NCI-H2196 (cell line): Measurements from ENCODE around the gene CUBN.

Experiments
- DNase-seq: peaks from one replicate; lab custom pipeline; 2025; ENCODE audit not compliant: unreplicated experiment; lab: John Stamatoyannopoulos, UW

Gene CUBN

DNA sequence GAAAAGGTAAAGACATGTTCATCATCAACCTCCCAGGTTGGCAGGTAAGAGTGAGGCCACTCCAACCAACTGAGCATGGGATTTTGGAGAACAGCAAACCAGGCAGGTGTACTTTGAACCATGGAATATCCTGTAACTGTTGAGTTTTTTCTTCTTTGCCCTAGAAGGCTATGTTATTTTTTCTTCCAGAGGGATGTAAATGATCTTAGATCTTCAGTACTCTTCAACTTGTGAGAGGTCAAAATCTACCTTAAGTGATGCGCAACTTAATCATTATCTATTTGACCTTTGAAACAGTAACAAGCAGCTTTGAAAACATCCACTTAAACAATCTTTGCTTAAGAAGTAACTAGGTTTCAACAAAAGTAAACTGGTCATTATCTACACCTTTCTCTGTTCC is at the start of gene CUBN:
TSS of gene CUBN (minus strand) at position 71 of the 400 bp plus-strand sequence. CDS start at position 25, 46 bp downstream.
- no peak for DNase-seq

DNA sequence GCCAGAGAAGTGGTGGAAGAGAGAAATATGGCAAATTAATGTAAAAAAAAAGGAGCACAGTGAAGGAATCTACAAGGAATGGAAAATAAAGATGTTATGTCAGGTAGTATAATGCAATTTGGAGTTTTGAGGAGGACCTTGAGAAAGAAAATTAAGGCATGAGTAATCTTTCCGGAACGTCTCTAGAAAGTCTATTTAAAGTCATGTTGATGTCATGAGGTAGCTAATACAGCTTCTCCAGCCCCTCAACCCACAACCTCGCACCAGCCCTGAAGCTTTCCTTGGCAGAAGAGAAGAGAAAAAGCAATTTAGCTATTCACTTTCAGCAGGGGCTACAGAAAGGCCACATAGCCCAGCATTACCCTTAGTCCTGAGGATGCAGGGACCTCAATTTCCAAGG is 49.4 kb upstream of the CUBN start:
- no peak for DNase-seq

DNA sequence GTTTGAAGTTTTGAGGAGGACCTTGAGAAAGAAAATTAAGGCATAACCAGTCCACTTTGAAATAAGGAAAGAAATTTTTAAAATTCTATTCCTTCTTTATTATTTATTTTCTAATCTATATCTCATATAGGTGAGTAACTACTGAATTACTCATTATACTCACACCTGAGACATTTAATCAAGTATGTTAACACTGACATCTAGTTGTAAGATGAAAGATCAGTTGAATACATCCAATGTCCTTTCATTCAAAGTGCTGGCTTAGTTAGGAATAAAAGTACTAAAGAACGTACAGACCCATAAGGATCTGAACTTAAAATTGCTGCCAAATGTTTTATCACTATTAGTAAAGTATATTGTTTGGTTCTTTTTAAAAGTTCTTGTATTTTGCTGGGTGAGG is 48.4 kb upstream of the CUBN start:
- DNase-seq, result no peak

DNA sequence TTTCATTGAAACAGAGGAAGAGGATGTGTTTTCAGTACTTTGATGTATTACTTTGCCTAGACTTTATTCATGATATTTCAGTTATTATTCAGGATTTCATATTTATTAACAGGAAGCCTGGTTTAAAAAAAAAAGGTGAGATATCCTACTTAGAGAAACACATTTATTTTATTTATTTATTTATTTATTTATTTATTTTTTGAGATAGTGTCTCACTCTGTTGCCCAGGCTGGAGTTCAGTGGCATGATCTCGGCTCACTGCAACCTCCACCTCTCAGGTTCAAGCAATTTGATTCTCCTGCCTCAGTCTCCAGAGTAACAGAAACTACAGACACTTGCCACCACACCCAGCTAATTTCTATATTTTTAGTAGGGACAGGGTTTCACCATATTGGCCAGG is 47.4 kb upstream of the CUBN start:
- no peak for DNase-seq

DNA sequence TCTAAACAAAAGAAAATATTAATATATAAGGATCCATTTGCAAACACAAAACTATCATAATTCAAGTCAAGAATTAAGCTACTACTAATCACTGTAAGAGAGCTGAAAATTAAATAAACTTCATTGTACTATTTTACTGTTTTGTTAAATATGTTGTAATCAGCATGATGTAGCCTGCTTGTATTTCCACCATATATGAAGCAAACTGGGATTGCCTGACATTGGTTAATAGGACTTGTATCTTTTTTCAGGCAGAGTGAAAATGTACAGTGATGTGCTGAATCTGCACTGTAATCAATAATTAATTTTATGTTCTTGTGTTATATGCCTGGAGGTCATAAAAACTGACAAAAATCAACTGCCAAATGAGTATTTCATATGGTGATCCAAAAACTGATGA is 46.5 kb upstream of the CUBN start:
- no peak for DNase-seq

DNA sequence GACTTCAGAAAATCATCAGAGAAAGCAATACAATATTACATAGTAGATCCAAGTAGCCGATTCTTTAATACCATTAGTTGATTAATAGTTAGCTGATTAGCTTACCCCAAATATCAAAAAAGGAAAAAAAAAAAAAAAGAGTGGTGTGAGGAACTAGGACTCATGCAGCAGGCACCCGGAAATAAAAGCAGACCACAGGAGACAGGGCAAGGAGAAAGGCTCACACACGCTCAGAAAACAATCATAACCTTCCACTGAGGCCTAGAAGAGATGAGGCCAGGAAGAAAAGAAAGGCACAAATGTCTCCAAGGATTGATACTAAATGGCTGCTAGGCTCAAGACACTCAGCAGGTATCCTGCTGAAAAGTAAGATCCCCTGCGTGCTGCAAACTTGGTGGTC is 45.9 kb upstream of the CUBN start:
- no peak for DNase-seq

DNA sequence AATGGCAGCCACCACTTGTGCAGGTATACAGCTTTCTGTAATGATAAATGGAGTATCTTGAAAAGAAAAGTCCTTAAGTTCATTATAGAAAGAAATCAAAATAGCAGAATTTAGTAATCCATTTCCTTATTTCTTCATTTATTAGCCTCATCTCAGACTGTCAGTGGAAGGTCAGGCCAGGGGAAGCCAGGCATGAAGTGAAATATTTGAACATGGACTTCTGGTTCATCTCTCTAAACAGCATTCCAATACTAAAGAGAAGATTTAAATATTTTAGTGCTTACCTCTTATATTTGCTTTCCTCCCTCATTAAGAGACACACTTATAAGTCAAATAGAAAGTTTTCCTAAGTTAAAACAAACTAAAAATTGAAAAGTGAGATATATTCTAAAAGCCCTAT is 45.0 kb upstream of the CUBN start:
- DNase-seq, result no peak

DNA sequence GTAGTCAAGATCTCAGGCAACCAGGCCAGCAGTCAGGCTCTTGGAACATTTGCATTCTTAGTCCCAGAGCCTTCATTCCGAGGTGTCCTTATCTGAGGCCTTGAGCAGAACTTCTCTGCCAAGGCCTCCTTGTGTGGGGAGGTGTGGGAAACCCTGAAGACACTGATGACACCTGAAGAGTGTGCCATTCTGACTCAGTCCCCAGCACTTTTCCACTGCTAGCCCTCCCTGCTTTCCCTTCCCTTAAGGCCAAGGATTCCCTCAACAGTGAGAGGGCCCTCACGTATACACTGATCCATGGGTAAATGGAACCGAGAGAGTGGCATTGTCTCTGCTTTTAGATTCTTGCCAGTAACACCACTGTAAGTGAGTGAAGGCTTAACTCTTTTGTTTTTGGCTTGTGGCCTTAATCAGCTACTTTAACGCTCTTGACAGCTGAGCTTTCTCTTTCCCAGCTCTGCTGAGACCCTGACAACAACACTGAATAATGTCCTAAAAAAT is 41.6 kb upstream of the CUBN start:
- no peak for DNase-seq

DNA sequence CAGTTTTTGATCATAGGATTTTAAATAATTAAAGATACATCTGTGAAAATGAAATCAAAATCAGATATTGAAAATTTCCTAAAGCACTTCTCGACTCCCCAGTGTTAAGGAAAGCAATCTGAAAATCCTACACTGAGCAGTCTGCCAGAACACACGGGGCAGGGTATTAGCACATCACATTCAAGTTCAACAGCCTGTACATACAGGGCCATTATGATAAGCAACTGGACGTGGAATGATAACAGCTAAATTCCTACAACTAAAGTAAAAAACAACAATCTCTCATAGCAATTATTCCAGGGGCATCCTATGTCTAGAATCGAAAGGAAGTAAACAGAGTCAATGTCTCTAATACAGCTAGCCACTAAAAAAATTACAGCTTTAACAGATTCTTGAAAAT is 40.2 kb upstream of the CUBN start:
- no peak for DNase-seq

DNA sequence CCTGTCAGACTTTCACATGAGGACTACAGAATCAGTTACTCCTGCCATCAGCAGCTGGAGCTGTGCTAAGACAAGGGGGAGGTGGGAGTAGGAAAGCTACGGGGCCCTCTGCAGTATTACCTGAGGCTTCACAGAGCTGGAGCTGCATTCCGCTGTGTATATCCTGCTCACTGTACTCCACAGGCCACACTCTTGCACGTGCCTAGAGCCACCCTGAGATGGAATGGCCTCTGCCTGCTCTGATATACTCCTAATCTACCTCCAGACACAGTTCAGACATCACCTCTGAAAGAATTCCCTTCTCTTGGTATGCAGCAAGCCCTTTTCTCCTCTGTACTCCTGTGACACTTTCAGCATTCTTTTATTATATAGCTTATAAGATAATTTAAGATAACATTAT is 37.1 kb upstream of the CUBN start:
- no peak for DNase-seq

DNA sequence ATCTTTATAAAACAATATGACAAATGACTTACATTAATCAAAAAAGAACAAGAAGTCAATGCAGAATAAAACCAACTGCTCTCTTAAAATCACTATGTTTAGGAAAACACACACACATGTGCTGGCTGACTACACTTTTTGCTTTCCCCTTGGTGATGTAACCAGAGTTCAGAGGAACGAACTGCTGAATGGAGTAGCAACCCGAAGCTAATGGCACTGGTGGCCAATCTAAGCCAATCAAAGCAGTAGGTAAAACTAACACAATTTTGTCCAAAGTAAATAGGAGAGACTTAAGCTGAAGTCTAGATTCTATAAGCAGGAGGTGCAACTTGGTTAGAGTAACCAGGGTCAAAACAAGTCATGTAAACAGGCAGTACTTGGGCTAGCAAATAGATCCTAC is 33.2 kb upstream of the CUBN start:
- no peak for DNase-seq

DNA sequence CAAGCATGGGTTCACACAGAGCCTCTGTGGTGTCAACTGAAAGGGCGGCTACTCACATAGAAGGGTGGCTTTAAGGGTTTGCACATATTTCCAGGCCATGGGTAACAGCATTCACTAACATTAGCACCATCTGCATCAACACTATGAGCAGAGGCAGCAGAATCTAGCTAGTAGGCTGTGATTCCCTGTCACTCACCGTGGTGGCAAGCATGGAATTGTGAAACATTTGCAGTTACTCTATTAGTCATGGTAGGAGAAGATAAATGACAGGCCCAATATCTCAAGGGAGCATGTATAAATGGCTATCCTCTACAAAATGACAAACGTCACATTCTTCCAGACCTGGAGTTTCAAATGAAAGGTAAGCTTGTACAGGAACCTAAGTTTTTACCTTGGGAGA is 32.2 kb upstream of the CUBN start:
- DNase-seq, result no peak

DNA sequence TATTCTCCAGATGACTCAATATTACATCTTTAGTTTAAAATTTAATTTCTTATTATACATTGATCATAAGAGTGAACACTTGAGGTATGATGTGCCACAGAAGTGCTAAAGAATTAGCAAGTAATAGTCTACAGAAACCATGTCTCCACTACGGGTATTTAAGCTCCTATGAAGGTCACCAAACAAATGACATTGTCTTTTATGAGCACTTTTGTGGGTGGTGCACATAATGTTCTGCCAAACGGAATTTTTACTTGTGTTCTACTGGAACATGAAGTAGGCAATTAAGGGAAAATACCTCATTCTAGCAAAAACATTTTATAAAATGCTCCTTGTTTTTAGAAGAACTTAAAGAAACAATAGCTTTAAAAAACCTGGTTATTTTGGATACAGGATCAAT is 27.4 kb upstream of the CUBN start:
- no peak for DNase-seq

DNA sequence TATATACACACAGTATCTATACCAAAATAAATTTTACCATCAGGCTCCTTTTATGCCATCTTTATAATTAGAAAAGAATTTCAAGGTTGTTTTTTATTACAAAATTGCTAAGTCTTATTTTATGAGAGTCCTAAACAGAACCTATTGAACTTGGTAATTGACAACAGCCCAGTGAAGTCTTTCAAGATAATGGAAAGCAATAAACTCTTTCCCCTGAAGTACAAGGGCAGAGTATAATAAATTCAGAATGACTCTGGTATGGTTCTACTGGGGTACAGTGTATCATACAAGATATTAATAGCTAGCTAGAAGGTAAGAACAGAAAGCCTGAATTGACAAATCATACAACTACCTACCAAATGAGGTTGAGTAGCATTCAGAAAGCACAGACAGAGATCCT is 26.2 kb upstream of the CUBN start:
- DNase-seq, result no peak

DNA sequence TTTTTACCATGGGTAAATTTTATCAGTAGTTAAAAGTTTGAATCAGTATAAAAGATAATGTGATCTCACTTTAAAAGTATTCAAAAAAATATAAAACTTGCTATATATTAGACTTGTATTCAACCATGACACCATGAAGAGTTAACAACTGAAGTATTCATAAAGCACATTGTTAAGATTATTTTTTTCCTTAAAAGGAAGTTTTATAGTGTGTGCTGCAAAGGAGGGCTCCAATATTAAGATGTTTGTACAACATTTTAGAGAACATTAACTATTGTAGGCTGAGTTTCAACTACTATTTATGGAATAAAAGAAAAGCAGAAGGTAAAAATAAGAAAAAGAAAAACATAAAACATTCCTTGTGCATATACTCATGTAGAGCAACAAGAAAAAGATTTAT is 24.5 kb upstream of the CUBN start:
- DNase-seq, result no peak

DNA sequence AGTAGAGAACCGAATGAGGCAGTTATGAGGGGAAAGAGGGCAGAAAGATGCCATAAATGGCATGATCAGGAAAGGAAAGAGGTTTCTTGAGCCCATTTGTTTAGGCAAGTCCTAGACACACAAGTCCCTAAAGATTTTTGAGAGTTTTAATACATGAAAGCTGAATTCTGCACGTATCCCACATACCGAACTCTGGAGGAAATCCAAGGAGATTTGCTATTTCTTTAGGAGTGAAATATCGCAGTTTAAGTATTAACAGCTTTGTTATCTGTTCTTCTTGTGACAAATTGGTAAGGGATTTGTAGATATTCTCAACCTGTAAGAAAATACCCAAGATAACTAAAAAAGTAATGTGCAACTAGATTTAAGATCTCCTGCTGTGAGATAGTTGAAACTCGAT is 23.7 kb upstream of the CUBN start:
- DNase-seq, result no peak

DNA sequence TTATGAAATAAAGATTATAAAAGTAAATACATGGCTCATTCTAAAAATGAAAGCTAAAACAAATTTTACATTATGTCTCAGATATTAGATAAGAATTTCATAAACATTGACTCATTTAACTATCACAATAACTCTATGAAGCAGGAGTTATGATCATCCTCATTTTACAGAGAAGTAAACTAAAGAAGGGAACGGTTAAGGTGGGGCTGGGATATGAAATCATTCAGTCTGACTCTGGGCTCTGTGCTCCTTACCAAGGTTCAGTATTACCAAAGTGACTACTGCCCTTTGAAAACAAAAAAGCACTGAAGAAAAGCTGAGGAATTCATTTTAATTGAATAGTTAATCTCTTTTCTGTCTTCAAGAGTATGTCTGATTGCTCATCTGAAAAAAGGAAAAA is 22.1 kb upstream of the CUBN start:
- DNase-seq, result no peak

DNA sequence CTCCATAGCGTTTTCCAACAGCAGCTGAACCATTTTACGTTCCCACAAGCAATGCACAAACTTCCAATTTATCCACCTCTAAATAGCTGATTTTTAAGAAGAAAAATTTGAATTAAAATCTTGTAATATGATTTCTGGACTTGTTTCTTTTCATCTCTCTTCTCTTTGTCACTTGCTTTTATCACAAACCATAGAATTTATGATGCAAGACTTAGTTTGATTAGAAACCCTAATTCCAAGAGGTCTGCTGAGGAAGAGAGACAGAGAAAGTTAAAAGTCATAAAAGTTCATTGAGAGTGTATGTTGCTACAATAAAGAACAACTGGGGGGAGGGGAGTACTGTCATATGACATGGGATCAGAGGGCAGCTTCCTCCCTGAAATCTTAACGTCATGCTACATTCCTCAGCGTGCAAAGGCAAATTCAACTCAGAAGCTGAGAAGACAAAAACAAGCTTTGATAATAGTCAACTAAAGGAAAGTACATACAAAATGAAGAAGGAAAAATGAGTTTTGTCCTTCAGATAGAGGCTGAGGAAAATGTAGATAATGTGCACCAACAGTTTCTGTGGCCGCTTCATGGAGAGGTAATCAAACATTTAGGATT is 18.4 kb upstream of the CUBN start:
- no peak for DNase-seq

DNA sequence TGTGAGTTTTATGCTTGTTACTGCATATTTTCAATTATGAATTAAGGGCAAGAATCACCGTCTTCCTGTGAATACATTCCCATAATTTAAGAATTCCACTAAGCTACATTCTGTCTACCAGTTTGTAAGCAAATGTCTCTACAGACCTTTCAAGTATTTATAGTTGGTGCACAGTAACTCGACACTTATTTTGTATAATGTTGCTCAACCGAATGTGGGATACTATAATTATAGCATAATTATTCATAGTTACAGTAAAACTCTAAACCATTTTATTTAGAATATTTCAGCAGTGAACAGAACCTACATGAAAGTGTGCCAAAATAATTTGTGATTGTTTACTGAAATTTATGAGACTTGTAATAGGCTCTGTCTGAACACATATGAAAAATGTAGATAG is 17.3 kb upstream of the CUBN start:
- no peak for DNase-seq

DNA sequence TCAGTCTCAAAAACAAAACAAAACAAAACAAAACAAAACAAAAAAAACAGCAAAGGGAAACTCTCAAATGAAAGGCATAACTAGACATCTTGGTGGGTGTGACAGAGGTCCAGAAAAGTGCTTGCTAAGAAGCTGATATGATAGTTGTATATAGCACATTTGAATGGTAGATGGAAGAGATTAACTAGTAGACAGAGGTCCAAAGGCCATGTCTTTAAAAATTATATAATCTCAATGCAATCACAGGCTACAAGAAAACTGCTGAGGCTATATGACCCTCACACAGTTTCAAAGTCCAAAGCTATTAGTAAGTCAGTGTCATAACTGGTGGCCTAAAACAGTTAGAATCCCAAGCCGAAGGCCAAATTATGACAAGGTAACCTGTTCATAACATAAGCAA is 15.6 kb upstream of the CUBN start:
- no peak for DNase-seq

DNA sequence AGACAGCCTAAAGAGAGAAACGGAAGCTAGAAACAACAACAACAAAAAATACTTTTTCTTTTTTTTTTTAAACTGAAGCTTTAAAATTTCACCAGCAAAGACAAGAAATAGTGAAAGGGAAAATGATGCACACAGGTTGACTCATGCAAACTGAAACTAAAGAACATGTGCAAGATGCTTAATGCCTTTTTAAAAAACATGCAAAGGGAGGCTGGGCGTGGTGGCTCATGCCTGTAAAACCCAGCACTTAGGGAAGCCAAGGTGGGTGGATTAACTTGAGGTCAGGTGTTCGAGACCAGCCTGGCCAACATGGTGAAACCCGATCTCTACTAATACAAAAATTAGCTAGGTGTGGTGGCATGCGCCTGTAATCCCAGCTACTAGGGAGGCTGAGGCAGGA is 15.1 kb upstream of the CUBN start:
- DNase-seq, result no peak

DNA sequence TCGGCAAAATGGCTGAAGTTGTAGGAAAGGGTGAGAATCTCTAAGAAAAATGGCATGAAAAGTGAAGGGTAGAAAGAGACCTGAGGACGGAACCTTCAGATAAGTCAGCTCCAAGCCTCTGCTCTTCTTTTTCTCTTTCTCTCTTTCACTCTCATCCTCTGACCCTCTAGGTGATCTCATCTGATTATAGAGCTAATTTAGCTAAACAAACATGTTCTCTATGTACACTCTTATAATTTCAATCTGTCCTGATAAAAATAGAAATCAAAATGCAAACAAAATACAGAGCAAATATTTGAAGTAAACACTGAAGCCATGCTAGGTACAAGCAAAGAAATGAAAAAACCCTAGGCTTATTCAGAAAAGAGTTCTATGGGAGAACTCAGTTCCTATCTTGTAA is 14.4 kb upstream of the CUBN start:
- DNase-seq, result no peak

DNA sequence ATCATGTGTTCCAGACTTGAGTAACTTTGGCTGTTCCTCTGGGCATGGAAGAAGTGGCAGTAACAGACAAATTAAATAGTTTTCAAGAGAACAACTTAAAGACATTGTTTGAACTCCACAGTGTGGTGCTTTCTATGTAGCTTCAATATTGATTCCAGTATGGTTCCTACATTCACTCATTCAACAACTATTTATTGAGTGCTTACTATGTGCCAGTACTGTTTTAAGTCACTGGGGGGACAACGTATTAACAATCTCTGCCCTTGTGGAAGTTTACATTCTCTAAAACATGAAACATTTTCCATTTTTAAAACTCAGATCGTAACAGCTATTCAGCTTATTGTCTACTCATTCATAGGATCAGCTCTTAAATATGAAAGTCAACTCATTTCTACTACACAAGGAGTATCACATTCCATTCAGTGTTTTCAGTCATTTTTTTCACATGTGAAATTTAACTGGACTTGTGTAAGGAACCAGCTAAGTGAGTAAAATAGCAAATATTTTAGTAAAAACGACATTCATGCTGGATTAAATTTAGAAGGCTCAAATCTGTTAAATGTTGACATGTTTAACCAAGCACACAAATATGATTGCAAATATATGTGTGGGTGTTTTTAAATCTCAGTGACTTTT is 13.6 kb upstream of the CUBN start:
- DNase-seq, result no peak
